Measurements from ENCODE around the gene ZNF536. TPM values are rescaled to one million over a fixed set of nuclear protein-coding genes. Genes with fewer than 3 reads are reported as not detected.

ZNF536 gene
- total RNA-seq, 1 experiment from 2014 or later, result 0.05 TPM

DNA sequence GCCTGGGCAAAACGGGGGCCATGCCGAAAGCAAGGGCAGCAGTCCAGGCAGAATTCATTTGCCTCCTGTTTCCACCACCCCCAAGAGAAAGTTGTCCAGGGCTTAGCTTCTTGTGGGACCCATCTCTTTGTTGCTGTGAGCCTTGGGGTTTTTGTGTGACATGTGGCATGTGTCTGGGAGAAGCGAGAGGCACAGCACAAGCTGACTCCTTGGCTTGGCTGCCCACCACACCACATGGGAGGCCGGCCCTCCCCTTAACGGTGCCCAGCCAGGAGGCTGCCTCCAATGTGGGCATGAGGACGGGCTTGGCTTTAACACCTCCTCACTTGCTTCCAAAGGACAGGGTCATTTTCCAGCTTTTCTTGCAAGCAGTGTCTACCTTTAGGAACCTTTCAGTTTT lies 81.6 kb downstream of the ZNF536 start:
- DNase-seq (ENCODE audit: low read depth, low spot score), result no peak
- ChIA-PET CTCF (interaction anchor here (0.7 kb wide), 1 partner anchor 328 kb away, joined by 4 read pairs; no protein-coding TSS in a partner anchor), POLR2A (no interaction called here)
- in situ Hi-C loops (cut with HindIII; ENCODE audit: low pct_unique_long_range_greater_than_20kb, low sequenced_read_pairs) (no loop called here), intact Hi-C loops (cut with micrococcal nuclease; ENCODE audit: unreplicated experiment) (no loop called here)
- no peak overlapping the region for H3K27ac ChIP-seq (ENCODE audit: low read length)
- TF ChIP-seq, protein P1, sequence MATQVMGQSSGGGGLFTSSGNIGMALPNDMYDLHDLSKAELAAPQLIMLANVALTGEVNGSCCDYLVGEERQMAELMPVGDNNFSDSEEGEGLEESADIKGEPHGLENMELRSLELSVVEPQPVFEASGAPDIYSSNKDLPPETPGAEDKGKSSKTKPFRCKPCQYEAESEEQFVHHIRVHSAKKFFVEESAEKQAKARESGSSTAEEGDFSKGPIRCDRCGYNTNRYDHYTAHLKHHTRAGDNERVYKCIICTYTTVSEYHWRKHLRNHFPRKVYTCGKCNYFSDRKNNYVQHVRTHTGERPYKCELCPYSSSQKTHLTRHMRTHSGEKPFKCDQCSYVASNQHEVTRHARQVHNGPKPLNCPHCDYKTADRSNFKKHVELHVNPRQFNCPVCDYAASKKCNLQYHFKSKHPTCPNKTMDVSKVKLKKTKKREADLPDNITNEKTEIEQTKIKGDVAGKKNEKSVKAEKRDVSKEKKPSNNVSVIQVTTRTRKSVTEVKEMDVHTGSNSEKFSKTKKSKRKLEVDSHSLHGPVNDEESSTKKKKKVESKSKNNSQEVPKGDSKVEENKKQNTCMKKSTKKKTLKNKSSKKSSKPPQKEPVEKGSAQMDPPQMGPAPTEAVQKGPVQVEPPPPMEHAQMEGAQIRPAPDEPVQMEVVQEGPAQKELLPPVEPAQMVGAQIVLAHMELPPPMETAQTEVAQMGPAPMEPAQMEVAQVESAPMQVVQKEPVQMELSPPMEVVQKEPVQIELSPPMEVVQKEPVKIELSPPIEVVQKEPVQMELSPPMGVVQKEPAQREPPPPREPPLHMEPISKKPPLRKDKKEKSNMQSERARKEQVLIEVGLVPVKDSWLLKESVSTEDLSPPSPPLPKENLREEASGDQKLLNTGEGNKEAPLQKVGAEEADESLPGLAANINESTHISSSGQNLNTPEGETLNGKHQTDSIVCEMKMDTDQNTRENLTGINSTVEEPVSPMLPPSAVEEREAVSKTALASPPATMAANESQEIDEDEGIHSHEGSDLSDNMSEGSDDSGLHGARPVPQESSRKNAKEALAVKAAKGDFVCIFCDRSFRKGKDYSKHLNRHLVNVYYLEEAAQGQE (IDR thresholded peaks at IDR 0.05; ENCODE audit: insufficient read depth in 1 of 2, low read depth in 2 of 2, low read length in 1 of 2), result no peak
- no peak for TF ChIP-seq SIN3A (IDR thresholded peaks at IDR 0.05; ENCODE audit: borderline replicate concordance, insufficient read depth, low read depth, low read length)
- TF ChIP-seq TCF7L2 (IDR thresholded peaks at IDR 0.05; ENCODE audit: low read depth, low read length), result no peak
- no peak for TF ChIP-seq POLR2AphosphoS5 (IDR thresholded peaks at IDR 0.05; ENCODE audit: low read depth, low read length)
- TF ChIP-seq, protein P2, sequence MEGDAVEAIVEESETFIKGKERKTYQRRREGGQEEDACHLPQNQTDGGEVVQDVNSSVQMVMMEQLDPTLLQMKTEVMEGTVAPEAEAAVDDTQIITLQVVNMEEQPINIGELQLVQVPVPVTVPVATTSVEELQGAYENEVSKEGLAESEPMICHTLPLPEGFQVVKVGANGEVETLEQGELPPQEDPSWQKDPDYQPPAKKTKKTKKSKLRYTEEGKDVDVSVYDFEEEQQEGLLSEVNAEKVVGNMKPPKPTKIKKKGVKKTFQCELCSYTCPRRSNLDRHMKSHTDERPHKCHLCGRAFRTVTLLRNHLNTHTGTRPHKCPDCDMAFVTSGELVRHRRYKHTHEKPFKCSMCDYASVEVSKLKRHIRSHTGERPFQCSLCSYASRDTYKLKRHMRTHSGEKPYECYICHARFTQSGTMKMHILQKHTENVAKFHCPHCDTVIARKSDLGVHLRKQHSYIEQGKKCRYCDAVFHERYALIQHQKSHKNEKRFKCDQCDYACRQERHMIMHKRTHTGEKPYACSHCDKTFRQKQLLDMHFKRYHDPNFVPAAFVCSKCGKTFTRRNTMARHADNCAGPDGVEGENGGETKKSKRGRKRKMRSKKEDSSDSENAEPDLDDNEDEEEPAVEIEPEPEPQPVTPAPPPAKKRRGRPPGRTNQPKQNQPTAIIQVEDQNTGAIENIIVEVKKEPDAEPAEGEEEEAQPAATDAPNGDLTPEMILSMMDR (IDR thresholded peaks at IDR 0.05), result no peak
- H3K27me3 ChIP-seq (ENCODE audit: control insufficient read depth, insufficient read depth, low read length), result peaks cover 10% of the 10 kb centered on the region
- BruUV-seq (replicated peaks), result no TSS peak
- no peak overlapping the region for H3K4me3 ChIP-seq (ENCODE audit: low read depth in 2 of 2, low read length in 2 of 2)
- no peak for ATAC-seq
- no peaks in the 10 kb centered on the region for H3K4me1 ChIP-seq (ENCODE audit: control insufficient read depth, insufficient read depth, low read length)
- H3K36me3 ChIP-seq (ENCODE audit: control insufficient read depth, insufficient read depth, low read length), result no peaks in the 10 kb centered on the region
- no peaks in the 10 kb centered on the region for H3K9me3 ChIP-seq (ENCODE audit: control insufficient read depth, insufficient read depth, low read depth, low read length)

DNA sequence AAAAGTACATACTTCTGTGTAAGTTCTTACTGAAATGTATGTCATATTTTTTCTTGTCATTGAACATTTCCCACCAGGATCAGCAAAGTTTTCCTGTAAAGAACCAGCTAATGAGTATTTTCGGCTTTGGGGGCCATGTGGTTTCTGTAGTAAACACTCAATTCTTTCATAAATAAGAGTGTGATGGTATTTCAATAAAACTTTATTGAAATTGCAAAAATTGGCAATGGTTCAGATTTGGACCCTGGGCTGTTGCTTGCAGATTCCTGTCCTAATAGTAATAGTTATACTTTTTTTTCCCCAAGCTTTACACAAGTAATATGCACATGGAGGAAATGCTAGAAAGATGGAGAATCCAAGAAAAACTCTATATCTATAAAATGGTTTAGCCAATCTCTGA lies 83.7 kb downstream of the ZNF536 start:
- no TSS peak for BruUV-seq (replicated peaks)

DNA sequence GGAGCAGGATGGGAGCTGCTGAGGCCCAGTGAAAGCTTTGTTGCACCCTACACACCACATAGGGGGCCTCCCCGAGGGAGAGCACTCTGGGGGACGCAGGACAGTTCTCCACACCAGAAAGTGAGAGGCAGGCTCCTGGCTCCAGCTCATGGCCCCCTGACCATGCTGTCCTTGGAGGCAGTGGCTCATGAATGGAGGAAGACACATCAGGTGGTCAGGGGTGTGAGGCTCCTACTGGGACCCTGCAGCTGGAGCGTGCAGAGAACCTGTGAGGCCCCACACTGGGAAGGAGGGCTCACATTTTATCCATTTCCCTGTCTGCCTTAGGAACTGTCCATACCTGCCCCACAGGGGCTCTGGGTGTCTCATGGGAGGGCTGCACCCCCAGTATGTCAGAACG lies 85.3 kb downstream of the ZNF536 start:
- no TSS peak for BruUV-seq (replicated peaks)
- ChIA-PET POLR2A (interaction anchor here (0.7 kb wide), 1 partner anchor 15 kb away, joined by 14 read pairs; no protein-coding TSS in a partner anchor), CTCF (no interaction called here)
- Histone ChIP-seq H3K27ac (ENCODE audit: low read length) (no peak overlapping the region), H3K4me1 (ENCODE audit: control insufficient read depth, insufficient read depth, low read length) (no peaks in the 10 kb centered on the region), H3K4me3 (ENCODE audit: low read depth in 2 of 2, low read length in 2 of 2) (no peak overlapping the region), H3K27me3 (ENCODE audit: control insufficient read depth, insufficient read depth, low read length) (peaks cover 5% of the 10 kb centered on the region; the same call in 1 of the 2 replicates), H3K36me3 (ENCODE audit: control insufficient read depth, insufficient read depth, low read length) (no peaks in the 10 kb centered on the region), H3K9me3 (ENCODE audit: control insufficient read depth, insufficient read depth, low read depth, low read length) (no peaks in the 10 kb centered on the region)
- TF ChIP-seq, protein P1 (IDR thresholded peaks at IDR 0.05; ENCODE audit: insufficient read depth in 1 of 2, low read depth in 2 of 2, low read length in 1 of 2), result no peak
- TF ChIP-seq TCF7L2 (IDR thresholded peaks at IDR 0.05; ENCODE audit: low read depth, low read length) (no peak), POLR2AphosphoS5 (IDR thresholded peaks at IDR 0.05; ENCODE audit: low read depth, low read length) (no peak), SIN3A (IDR thresholded peaks at IDR 0.05; ENCODE audit: borderline replicate concordance, insufficient read depth, low read depth, low read length) (no peak)
- TF ChIP-seq, protein P2 (IDR thresholded peaks at IDR 0.05), result no peak
- intact Hi-C loops (cut with micrococcal nuclease; ENCODE audit: unreplicated experiment), result no loop called here
- no peak for ATAC-seq
- no peak for DNase-seq (ENCODE audit: low read depth, low spot score)
- in situ Hi-C loops (cut with HindIII; ENCODE audit: low pct_unique_long_range_greater_than_20kb, low sequenced_read_pairs), result no loop called here

More for the DNA sequence above, 83.7 kb downstream of the ZNF536 start:
- Histone ChIP-seq H3K4me3 (ENCODE audit: low read depth in 2 of 2, low read length in 2 of 2) (no peak overlapping the region), H3K27ac (ENCODE audit: low read length) (no peak overlapping the region), H3K27me3 (ENCODE audit: control insufficient read depth, insufficient read depth, low read length) (peaks cover 5% of the 10 kb centered on the region; the same call in 1 of the 2 replicates), H3K4me1 (ENCODE audit: control insufficient read depth, insufficient read depth, low read length) (no peaks in the 10 kb centered on the region), H3K36me3 (ENCODE audit: control insufficient read depth, insufficient read depth, low read length) (no peaks in the 10 kb centered on the region), H3K9me3 (ENCODE audit: control insufficient read depth, insufficient read depth, low read depth, low read length) (no peaks in the 10 kb centered on the region)
- CTCF ChIA-PET, result no interaction called here
- in situ Hi-C loops (cut with HindIII; ENCODE audit: low pct_unique_long_range_greater_than_20kb, low sequenced_read_pairs), result no loop called here
- POLR2A ChIA-PET, result no interaction called here
- TF ChIP-seq POLR2AphosphoS5 (IDR thresholded peaks at IDR 0.05; ENCODE audit: low read depth, low read length) (no peak), TCF7L2 (IDR thresholded peaks at IDR 0.05; ENCODE audit: low read depth, low read length) (no peak)
- no peak for ATAC-seq
- intact Hi-C loops (cut with micrococcal nuclease; ENCODE audit: unreplicated experiment), result no loop called here
- DNase-seq (ENCODE audit: low read depth, low spot score), result no peak
